Upper lobe of right lung (tissue), 1 donor: ENCODE measurements around the gene ANXA4. TPM values are rescaled to one million over a fixed set of nuclear protein-coding genes. Genes with fewer than 3 reads are reported as not detected.

Source experiments
- ATAC-seq: fragments of 200-7000 bp; cut with Tn5 transposase; one replicate; pipeline ENCODE4 v1.9.1; 2020; ENCODE audit warnings: mild to moderate bottlenecking, moderate library complexity
- DNase-seq: peaks from one replicate; pipeline ENCODE4 v3.0.0-alpha.2; 2020
- H3K27ac ChIP-seq: fragments of 200-600 bp; one replicate; pipeline ENCODE4 v1.8.0; 2022
- H3K27me3 ChIP-seq: fragments of 200-600 bp; one replicate; pipeline ENCODE4 v1.8.0; 2022; ENCODE audit warnings: mild to moderate bottlenecking
- H3K36me3 ChIP-seq: fragments of 200-600 bp; one replicate; pipeline ENCODE4 v1.8.0; 2022
- H3K4me1 ChIP-seq: fragments of 200-600 bp; one replicate; pipeline ENCODE4 v1.8.0; 2022
- H3K4me3 ChIP-seq: fragments of 200-600 bp; one replicate; pipeline ENCODE4 v1.8.0; 2022; ENCODE audit warnings: mild to moderate bottlenecking
- H3K9me3 ChIP-seq: fragments of 200-600 bp; one replicate; pipeline ENCODE4 v1.8.0; 2022
- intact Hi-C: fragments of 100-400 bp; cut with DNase I; formaldehyde crosslinking; loops from one replicate; pipeline ENCODE4 v1.11.0; 2022
- total RNA-seq: library from RNA; stranded (reverse); fragmentation: NEBNext Ultra II Directional; extraction: Animal tissue kit (Norgen Biotek cat#: 25700); gene quantifications from one replicate; pipeline ENCODE4 v1.2.1, GENCODE V29; 2021
- TF ChIP-seq, protein P1 (sequence below): fragments of 200-600 bp; IDR thresholded peaks from one replicate; pipeline ENCODE4 v1.8.0; 2022; ENCODE audit warnings: antibody characterized with exemption
- donor health status: DM: no; HTN: yes; CAD: no; lungs with severe emphysema.

The ANXA4 gene
- total RNA-seq, 1 donor from 2014 or later = 181 TPM

DNA sequence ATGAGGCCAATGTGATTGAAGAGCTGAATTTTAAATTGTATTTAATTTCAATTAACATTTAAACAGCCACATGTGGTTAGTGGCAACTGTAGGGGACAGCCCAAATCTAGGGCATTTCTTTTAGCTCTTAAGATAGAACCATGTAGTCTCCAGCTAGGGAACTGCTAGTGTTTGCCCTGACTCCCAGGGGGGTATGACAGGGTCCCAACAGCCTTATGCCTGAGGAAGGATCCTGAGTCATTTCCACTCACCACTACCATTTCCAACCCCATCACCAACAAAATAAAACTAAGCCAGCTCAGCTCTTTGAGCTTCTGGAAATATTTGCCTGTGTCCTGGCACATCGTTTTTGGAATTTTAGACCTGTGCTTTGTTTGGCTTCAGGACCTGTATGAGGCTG, 73.8 kb downstream of the ANXA4 start:
- H3K27ac ChIP-seq = no peak overlapping the region
- H3K36me3 ChIP-seq = peaks cover 52% of the 10 kb centered on the region

DNA sequence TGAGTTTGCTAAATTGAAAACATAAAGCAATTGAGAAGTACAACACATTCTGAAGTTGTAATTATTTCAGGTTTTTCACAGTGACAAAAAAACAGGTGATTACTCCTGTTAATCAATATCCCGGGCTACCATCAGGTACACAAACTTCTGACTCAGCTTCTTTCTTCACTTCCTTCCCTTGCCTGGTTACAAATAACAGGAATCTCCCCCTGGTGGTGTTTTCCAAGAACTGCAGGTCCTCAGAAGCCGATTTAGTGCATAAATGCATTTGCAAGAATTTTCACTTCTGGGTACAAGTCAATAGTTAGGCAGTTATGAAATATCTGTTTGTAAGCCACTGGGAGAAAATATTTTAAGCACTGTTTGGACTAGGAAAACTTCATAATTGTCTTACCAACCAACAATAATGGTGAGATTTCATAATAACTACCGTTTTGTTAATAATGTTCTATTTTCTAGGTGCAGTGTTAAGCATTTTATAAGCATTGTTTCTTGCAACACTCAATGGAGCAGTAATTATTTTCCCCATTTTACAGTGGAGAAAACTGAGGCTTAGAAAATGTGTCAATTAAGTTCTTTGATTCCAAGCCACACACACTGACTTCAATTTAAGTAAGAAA, 75.1 kb downstream of the ANXA4 start:
- no peak overlapping the region for H3K4me3 ChIP-seq
- no peaks in the 10 kb centered on the region for H3K27me3 ChIP-seq
- no peak for DNase-seq
- intact Hi-C loops = loop anchor here (5.0 kb wide), 1 partner anchor 95 kb away; no protein-coding TSS in a partner anchor
- H3K4me1 ChIP-seq = no peaks in the 10 kb centered on the region
- peaks cover 52% of the 10 kb centered on the region for H3K36me3 ChIP-seq
- TF ChIP-seq, protein P1, sequence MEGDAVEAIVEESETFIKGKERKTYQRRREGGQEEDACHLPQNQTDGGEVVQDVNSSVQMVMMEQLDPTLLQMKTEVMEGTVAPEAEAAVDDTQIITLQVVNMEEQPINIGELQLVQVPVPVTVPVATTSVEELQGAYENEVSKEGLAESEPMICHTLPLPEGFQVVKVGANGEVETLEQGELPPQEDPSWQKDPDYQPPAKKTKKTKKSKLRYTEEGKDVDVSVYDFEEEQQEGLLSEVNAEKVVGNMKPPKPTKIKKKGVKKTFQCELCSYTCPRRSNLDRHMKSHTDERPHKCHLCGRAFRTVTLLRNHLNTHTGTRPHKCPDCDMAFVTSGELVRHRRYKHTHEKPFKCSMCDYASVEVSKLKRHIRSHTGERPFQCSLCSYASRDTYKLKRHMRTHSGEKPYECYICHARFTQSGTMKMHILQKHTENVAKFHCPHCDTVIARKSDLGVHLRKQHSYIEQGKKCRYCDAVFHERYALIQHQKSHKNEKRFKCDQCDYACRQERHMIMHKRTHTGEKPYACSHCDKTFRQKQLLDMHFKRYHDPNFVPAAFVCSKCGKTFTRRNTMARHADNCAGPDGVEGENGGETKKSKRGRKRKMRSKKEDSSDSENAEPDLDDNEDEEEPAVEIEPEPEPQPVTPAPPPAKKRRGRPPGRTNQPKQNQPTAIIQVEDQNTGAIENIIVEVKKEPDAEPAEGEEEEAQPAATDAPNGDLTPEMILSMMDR = peak; percentile 91
- ATAC-seq = peak; percentile 93
- no peak overlapping the region for H3K27ac ChIP-seq
- no peaks in the 10 kb centered on the region for H3K9me3 ChIP-seq

More for the DNA sequence above, 73.8 kb downstream of the ANXA4 start:
- Histone ChIP-seq H3K4me1 (no peaks in the 10 kb centered on the region), H3K4me3 (no peak overlapping the region), H3K9me3 (no peaks in the 10 kb centered on the region), H3K27me3 (no peaks in the 10 kb centered on the region)
- ATAC-seq = no peak
- no peak for DNase-seq
- intact Hi-C loops = loop anchor here (5.0 kb wide), 1 partner anchor 93 kb away; no protein-coding TSS in a partner anchor
- TF ChIP-seq, protein P1 = no peak

DNA sequence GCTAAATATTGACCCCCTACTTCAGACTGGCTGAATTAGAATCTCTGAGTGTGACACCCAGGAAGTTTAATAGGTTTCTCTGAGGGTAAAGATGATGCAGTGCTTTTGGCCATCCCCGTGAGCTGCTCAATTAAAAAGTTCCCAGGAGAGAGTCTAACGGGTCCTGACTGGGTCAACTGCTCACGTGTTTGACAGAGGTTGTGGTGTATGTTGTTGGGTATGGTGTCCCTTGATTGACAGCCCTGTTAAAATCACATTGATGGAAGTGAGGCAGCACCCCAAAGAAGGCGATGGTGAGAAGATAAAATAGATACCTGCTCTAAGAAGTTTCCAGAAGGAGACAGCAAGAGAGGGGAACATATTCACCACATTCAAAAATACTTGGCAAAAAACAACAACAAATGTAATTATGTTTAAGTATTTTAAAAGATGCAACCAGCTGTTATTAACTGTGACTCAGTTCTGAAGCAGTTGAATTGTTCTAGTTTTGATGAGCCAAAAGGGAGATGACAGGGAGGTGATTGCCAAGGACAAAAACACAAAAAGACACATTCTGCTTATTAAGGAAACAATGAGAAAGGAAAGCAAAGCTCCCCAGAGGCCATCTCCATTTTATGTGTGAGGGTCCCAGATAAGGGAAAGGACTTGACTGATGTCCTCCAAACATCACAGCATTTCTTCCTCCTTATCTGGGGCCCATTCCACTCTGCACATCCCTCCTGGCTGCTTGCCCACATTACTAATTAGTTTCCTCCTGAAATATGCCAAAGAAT, 76.0 kb downstream of the ANXA4 start:
- H3K27ac ChIP-seq = no peak overlapping the region
- H3K36me3 ChIP-seq = peaks cover 54% of the 10 kb centered on the region
- no peak for ATAC-seq
- no peaks in the 10 kb centered on the region for H3K4me1 ChIP-seq
- TF ChIP-seq, protein P1 = no peak
- no peaks in the 10 kb centered on the region for H3K9me3 ChIP-seq
- H3K4me3 ChIP-seq = no peak overlapping the region
- DNase-seq = no peak
- intact Hi-C loops = loop anchor here (5.0 kb wide), 1 partner anchor 96 kb away; no protein-coding TSS in a partner anchor
- H3K27me3 ChIP-seq = no peaks in the 10 kb centered on the region

DNA sequence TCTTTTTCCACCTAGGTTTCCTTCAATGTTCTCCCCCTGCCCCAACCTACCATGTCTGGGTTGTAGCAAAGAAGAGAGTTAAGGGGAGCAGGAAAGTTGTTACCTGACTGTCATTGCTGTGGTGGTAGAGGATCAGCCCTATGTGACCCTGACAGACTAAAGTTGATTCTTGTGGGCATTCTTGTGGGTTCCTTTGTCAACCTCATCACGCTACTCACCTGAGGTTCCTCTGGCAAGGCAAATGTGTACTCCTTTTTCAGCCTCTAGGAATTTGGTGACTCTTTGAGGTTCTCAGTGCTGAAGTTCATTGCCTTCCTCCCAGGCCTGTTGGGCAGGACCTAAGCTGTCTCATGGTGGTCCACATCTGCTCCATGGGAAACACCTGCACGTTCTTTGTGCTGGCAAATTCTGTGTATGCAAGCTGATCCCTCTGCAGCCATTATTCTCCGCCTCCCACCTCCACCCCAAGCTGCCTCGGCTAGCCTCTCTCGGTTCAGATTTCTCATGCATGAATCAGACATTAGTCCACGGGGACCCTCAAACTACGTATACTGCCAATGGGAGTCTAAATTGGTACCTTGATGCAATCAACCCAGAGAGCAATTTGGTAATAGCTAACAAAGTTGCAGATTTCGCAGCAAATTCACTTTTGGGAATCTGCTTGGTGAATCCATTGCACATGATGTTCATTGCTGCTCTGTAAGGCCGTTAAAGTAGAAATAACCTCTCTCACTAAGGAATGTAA, 86.0 kb downstream of the ANXA4 start:
- peaks cover 22% of the 10 kb centered on the region for H3K4me1 ChIP-seq
- no peak overlapping the region for H3K4me3 ChIP-seq
- peaks cover 18% of the 10 kb centered on the region for H3K36me3 ChIP-seq
- TF ChIP-seq, protein P1 = no peak
- ATAC-seq (no peak), DNase-seq (no peak)
- no peaks in the 10 kb centered on the region for H3K9me3 ChIP-seq
- intact Hi-C loops = no loop called here
- H3K27ac ChIP-seq = no peak overlapping the region
- no peaks in the 10 kb centered on the region for H3K27me3 ChIP-seq

DNA sequence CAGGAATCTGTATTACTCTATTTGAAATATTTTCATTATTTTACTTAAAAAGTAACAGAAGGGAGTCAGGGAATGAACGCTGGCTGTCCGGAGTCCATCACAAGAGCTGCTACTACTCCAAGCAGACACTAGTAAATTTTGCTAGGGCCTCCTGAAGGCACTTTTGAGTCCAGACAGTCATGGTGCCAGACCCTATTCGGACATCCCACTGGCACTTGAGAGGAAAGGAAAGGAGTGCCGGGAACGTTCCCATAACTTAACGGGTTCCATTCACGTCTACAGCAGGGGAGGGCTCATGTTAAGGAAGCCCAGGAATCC, 87.0 kb downstream of the ANXA4 start:
- peaks cover 11% of the 10 kb centered on the region for H3K36me3 ChIP-seq
- peak overlapping the region; percentile 99 for H3K4me3 ChIP-seq
- H3K27me3 ChIP-seq = no peaks in the 10 kb centered on the region
- no peak for ATAC-seq
- no peaks in the 10 kb centered on the region for H3K9me3 ChIP-seq
- H3K4me1 ChIP-seq = peaks cover 22% of the 10 kb centered on the region
- intact Hi-C loops = no loop called here
- no peak for DNase-seq
- H3K27ac ChIP-seq = peak overlapping the region; percentile 87
- TF ChIP-seq, protein P1 = no peak
